ENCODE measurements around the gene CAMK2D.

Gene CAMK2D

GRCh38 chr4:113695328-113696169, 66.0 kb downstream of the CAMK2D start:
- Histone ChIP-seq H3K4ac (ENCODE audit: low read depth, low read length) (no peak overlapping the region), H2BK120ac (ENCODE audit: low read depth, low read length) (no peak overlapping the region), H3K36me3 (ENCODE audit: control insufficient read depth, insufficient read depth, low read length) (no peaks in the 10 kb centered on the region), H4K5ac (ENCODE audit: low read length) (no peak overlapping the region), H3K56ac (ENCODE audit: low read length) (peak overlapping the region; percentile 29), H3K4me1 (ENCODE audit: control insufficient read depth, low read depth, low read length) (peaks cover 7% of the 10 kb centered on the region), H4K8ac (ENCODE audit: low read depth, low read length) (no peak overlapping the region), H3K18ac (ENCODE audit: low read length) (no peak overlapping the region), H2AK5ac (ENCODE audit: low read length) (no peak overlapping the region), H3K23ac (ENCODE audit: low read length) (no peak overlapping the region), H3K4me3 (ENCODE audit: low read length) (no peak overlapping the region), H3K27ac (ENCODE audit: low read depth, low read length) (no peak overlapping the region), H3K9ac (ENCODE audit: low read length) (no peak overlapping the region), H3K4me2 (ENCODE audit: low read length) (no peak overlapping the region), H3K27me3 (ENCODE audit: insufficient read depth, low read length, poor library complexity) (no peaks in the 10 kb centered on the region), H3K79me1 (ENCODE audit: low read length) (no peaks in the 10 kb centered on the region), H2BK15ac (replicated peaks; ENCODE audit: low read depth) (no peak overlapping the region), H3K79me2 (ENCODE audit: control insufficient read depth, insufficient read depth, low read length) (no peaks in the 10 kb centered on the region), H2BK5ac (ENCODE audit: low read length) (no peak overlapping the region)
- DNase-seq: peak; percentile 62
- no CpG with 5 or more reads among the region's 3 CpGs for WGBS (ENCODE audit: extremely low coverage, insufficient coverage, low lambda C conversion rate)

GRCh38 chr4:113694008-113694407, 67.5 kb downstream of the CAMK2D start:
- H3K79me2 ChIP-seq (ENCODE audit: control insufficient read depth, insufficient read depth, low read length): no peaks in the 10 kb centered on the region
- no peak overlapping the region for H3K4ac ChIP-seq (ENCODE audit: low read depth, low read length)
- peaks cover 7% of the 10 kb centered on the region for H3K4me1 ChIP-seq (ENCODE audit: control insufficient read depth, low read depth, low read length)
- no peak overlapping the region for H2BK15ac ChIP-seq (replicated peaks; ENCODE audit: low read depth)
- H3K4me3 ChIP-seq (ENCODE audit: low read length): no peak overlapping the region
- no CpG with 5 or more reads among the region's 2 CpGs for WGBS (ENCODE audit: extremely low coverage, insufficient coverage, low lambda C conversion rate)
- H2AK5ac ChIP-seq (ENCODE audit: low read length): no peak overlapping the region
- H3K27ac ChIP-seq (ENCODE audit: low read depth, low read length): no peak overlapping the region
- H3K9ac ChIP-seq (ENCODE audit: low read length): no peak overlapping the region
- H3K27me3 ChIP-seq (ENCODE audit: insufficient read depth, low read length, poor library complexity): no peaks in the 10 kb centered on the region
- no peak overlapping the region for H4K5ac ChIP-seq (ENCODE audit: low read length)
- H3K4me2 ChIP-seq (ENCODE audit: low read length): no peak overlapping the region
- no peak overlapping the region for H2BK120ac ChIP-seq (ENCODE audit: low read depth, low read length)
- no peak overlapping the region for H3K18ac ChIP-seq (ENCODE audit: low read length)
- no peak overlapping the region for H4K8ac ChIP-seq (ENCODE audit: low read depth, low read length)
- no peaks in the 10 kb centered on the region for H3K36me3 ChIP-seq (ENCODE audit: control insufficient read depth, insufficient read depth, low read length)
- no peak for DNase-seq
- no peak overlapping the region for H3K23ac ChIP-seq (ENCODE audit: low read length)
- no peak overlapping the region for H2BK5ac ChIP-seq (ENCODE audit: low read length)
- H3K79me1 ChIP-seq (ENCODE audit: low read length): no peaks in the 10 kb centered on the region
- no peak overlapping the region for H3K56ac ChIP-seq (ENCODE audit: low read length)

- Histone ChIP-seq H3K36me3 (ENCODE audit: control insufficient read depth, insufficient read depth, low read length) (no peaks in the 10 kb centered on the region), H3K4ac (ENCODE audit: low read depth, low read length) (no peak overlapping the region), H3K4me3 (ENCODE audit: low read length) (no peak overlapping the region), H2AK5ac (ENCODE audit: low read length) (no peak overlapping the region), H3K79me2 (ENCODE audit: control insufficient read depth, insufficient read depth, low read length) (no peaks in the 10 kb centered on the region), H2BK15ac (replicated peaks; ENCODE audit: low read depth) (no peak overlapping the region), H3K79me1 (ENCODE audit: low read length) (no peaks in the 10 kb centered on the region), H3K4me2 (ENCODE audit: low read length) (no peak overlapping the region), H3K56ac (ENCODE audit: low read length) (no peak overlapping the region), H2BK120ac (ENCODE audit: low read depth, low read length) (no peak overlapping the region), H4K8ac (ENCODE audit: low read depth, low read length) (no peak overlapping the region), H3K9ac (ENCODE audit: low read length) (no peak overlapping the region), H3K27me3 (ENCODE audit: insufficient read depth, low read length, poor library complexity) (no peaks in the 10 kb centered on the region), H2BK5ac (ENCODE audit: low read length) (no peak overlapping the region), H3K18ac (ENCODE audit: low read length) (no peak overlapping the region), H3K23ac (ENCODE audit: low read length) (no peak overlapping the region), H3K27ac (ENCODE audit: low read depth, low read length) (no peak overlapping the region), H3K4me1 (ENCODE audit: control insufficient read depth, low read depth, low read length) (peaks cover 7% of the 10 kb centered on the region), H4K5ac (ENCODE audit: low read length) (no peak overlapping the region)
- WGBS (ENCODE audit: extremely low coverage, insufficient coverage, low lambda C conversion rate): no CpG with 5 or more reads among the region's 3 CpGs
- no peak for DNase-seq
Observed at GRCh38 chr4:113692809-113693411, 68.6 kb downstream of the CAMK2D start.

GRCh38 chr4:113691676-113692075, 69.9 kb downstream of the CAMK2D start:
- Histone ChIP-seq H3K18ac (ENCODE audit: low read length) (no peak overlapping the region), H3K36me3 (ENCODE audit: control insufficient read depth, insufficient read depth, low read length) (no peaks in the 10 kb centered on the region), H3K27ac (ENCODE audit: low read depth, low read length) (no peak overlapping the region), H2BK15ac (replicated peaks; ENCODE audit: low read depth) (no peak overlapping the region), H3K4ac (ENCODE audit: low read depth, low read length) (no peak overlapping the region), H3K79me2 (ENCODE audit: control insufficient read depth, insufficient read depth, low read length) (no peaks in the 10 kb centered on the region), H3K56ac (ENCODE audit: low read length) (no peak overlapping the region), H3K23ac (ENCODE audit: low read length) (no peak overlapping the region), H2BK120ac (ENCODE audit: low read depth, low read length) (no peak overlapping the region), H4K8ac (ENCODE audit: low read depth, low read length) (no peak overlapping the region), H3K27me3 (ENCODE audit: insufficient read depth, low read length, poor library complexity) (no peaks in the 10 kb centered on the region), H3K79me1 (ENCODE audit: low read length) (no peaks in the 10 kb centered on the region), H2BK5ac (ENCODE audit: low read length) (no peak overlapping the region), H3K4me1 (ENCODE audit: control insufficient read depth, low read depth, low read length) (peaks cover 7% of the 10 kb centered on the region), H4K5ac (ENCODE audit: low read length) (no peak overlapping the region), H2AK5ac (ENCODE audit: low read length) (no peak overlapping the region), H3K9ac (ENCODE audit: low read length) (no peak overlapping the region), H3K4me2 (ENCODE audit: low read length) (no peak overlapping the region), H3K4me3 (ENCODE audit: low read length) (no peak overlapping the region)
- no CpG with 5 or more reads among the region's 2 CpGs for WGBS (ENCODE audit: extremely low coverage, insufficient coverage, low lambda C conversion rate)
- DNase-seq: no peak

GRCh38 chr4:113689394-113689793, 72.1 kb downstream of the CAMK2D start:
- Histone ChIP-seq H4K5ac (ENCODE audit: low read length) (no peak overlapping the region), H2BK15ac (replicated peaks; ENCODE audit: low read depth) (no peak overlapping the region), H3K18ac (ENCODE audit: low read length) (no peak overlapping the region), H3K27me3 (ENCODE audit: insufficient read depth, low read length, poor library complexity) (no peaks in the 10 kb centered on the region), H4K8ac (ENCODE audit: low read depth, low read length) (no peak overlapping the region), H2AK5ac (ENCODE audit: low read length) (no peak overlapping the region), H3K4me3 (ENCODE audit: low read length) (no peak overlapping the region), H3K27ac (ENCODE audit: low read depth, low read length) (no peak overlapping the region), H3K79me2 (ENCODE audit: control insufficient read depth, insufficient read depth, low read length) (no peaks in the 10 kb centered on the region), H2BK120ac (ENCODE audit: low read depth, low read length) (no peak overlapping the region), H3K4me1 (ENCODE audit: control insufficient read depth, low read depth, low read length) (peaks cover under 1% of the 10 kb centered on the region), H3K79me1 (ENCODE audit: low read length) (no peaks in the 10 kb centered on the region), H3K4ac (ENCODE audit: low read depth, low read length) (no peak overlapping the region), H2BK5ac (ENCODE audit: low read length) (no peak overlapping the region), H3K36me3 (ENCODE audit: control insufficient read depth, insufficient read depth, low read length) (no peaks in the 10 kb centered on the region), H3K4me2 (ENCODE audit: low read length) (no peak overlapping the region), H3K23ac (ENCODE audit: low read length) (no peak overlapping the region), H3K9ac (ENCODE audit: low read length) (no peak overlapping the region), H3K56ac (ENCODE audit: low read length) (no peak overlapping the region)
- no peak for DNase-seq
- no CpG with 5 or more reads among the region's 1 CpG for WGBS (ENCODE audit: extremely low coverage, insufficient coverage, low lambda C conversion rate)

All from mesendoderm (in vitro differentiated cells).